OCI-LY1 (cell line): ENCODE results near the gene SUSD6.
"Not testable (repeated sequence)": the region's sequence is repeated elsewhere in the genome, so short reads cannot be mapped to it uniquely, and the experiment has no call there.

Experiments used
- CTCF ChIP-seq: fragments of 200-600 bp; sonication (generic), shearing (Covaris generic); IDR thresholded peaks from 2 replicates; pipeline ENCODE4 v1.5.1; 2017; ENCODE audit warnings: mild to moderate bottlenecking, antibody characterized with exemption, low read length, moderate library complexity, mixed read lengths
- EZH2 ChIP-seq: fragments of 200-600 bp; sonication (generic), shearing (Covaris generic); IDR thresholded peaks from 2 replicates; pipeline ENCODE4 v1.8.0; 2017; ENCODE audit warnings: borderline replicate concordance, mixed run types, mild to moderate bottlenecking, antibody characterized with exemption, low read length, moderate library complexity, mixed read lengths

DNA sequence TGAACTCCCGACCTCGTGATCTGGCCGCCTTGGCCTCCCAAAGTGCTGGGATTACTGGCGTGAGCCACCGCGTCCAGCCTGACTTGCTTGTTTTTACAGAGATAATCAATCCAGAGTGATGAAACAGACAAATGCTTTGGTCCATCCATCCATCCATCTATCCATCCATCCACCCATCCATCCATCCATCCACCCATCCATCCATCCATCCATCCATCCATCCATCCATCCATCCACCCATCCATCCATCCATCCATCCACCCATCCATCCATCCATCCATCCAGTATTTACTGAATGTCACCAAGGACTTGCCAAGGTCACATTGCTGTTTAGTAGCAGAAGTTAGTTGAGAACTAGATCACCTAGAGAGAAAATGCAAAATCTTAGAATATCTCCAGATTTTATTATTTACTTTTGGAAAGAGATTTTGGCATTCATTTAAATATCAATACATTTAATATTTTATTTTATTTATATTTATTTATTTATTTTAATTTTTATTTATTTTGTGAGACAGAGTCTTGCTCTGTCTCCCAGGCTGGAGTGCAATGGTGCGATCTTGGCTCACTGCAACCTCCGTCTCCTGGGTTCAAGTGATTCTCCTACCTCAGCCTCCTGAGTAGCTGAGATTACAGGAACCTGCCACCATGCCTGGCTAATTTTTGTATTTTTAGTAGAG, 120.7 kb downstream of the SUSD6 start:
- TF ChIP-seq CTCF, EZH2: not testable (repeated sequence)
